H4 (cell line): ENCODE data around the gene KATNBL1. TPM values are rescaled to one million over a fixed set of nuclear protein-coding genes. Genes with fewer than 3 reads are reported as not detected.

Experiments
- DNase-seq: peaks from one replicate; pipeline ENCODE4 v3.0.0-alpha.2; 2015; ENCODE audit warnings: low spot score
- total RNA-seq: library from RNA; depleted of rRNA; stranded (reverse); fragments of >200 nt; shearing (Covaris generic); gene quantifications from 2 replicates; pipeline ENCODE4 v1.2.3, GENCODE V29; 2014; rRNA removed

The KATNBL1 gene
- 38.2 and 40.1 TPM in 2 replicates for total RNA-seq

GRCh38 chr15:34209421-34210282 is at the start of gene KATNBL1:
Gene KATNBL1 (minus strand): TSS chr15:34210096. CDS start chr15:34163676, 46,420 bp downstream.
- peak; percentile 82 for DNase-seq

GRCh38 chr15:34259566-34259965 is 49.7 kb upstream of the KATNBL1 start:
- no peak for DNase-seq

DNA sequence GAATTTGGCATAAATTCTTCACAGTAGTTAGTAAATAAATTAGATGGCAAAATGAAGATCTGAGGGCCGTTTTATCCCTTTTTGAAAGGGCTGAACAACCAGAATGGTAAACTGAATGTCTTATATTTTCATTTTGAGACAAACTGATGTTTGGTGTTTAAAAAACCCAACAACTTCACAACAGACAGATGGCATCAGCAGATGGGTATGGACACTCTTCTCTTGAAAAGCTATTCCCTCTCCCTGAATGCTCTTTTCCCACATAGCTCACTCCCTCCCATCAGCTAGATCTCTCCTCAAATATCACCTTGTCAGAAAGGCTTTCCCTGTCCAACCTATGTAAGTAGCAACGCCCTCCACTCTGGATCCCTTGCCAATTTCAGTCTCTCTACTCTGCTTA is 48.3 kb upstream of the KATNBL1 start:
- no peak for DNase-seq

- DNase-seq, result no peak
Measured at GRCh38 chr15:34252545-34252944, 42.6 kb upstream of the KATNBL1 start.

GRCh38 chr15:34248190-34248589 is 38.3 kb upstream of the KATNBL1 start:
- DNase-seq, result no peak

- no peak for DNase-seq
Measured at GRCh38 chr15:34246276-34246976, 36.5 kb upstream of the KATNBL1 start.

GRCh38 chr15:34243226-34243625 is 33.3 kb upstream of the KATNBL1 start:
- no peak for DNase-seq

GRCh38 chr15:34242331-34242710 is 32.4 kb upstream of the KATNBL1 start:
- DNase-seq, result no peak

DNA sequence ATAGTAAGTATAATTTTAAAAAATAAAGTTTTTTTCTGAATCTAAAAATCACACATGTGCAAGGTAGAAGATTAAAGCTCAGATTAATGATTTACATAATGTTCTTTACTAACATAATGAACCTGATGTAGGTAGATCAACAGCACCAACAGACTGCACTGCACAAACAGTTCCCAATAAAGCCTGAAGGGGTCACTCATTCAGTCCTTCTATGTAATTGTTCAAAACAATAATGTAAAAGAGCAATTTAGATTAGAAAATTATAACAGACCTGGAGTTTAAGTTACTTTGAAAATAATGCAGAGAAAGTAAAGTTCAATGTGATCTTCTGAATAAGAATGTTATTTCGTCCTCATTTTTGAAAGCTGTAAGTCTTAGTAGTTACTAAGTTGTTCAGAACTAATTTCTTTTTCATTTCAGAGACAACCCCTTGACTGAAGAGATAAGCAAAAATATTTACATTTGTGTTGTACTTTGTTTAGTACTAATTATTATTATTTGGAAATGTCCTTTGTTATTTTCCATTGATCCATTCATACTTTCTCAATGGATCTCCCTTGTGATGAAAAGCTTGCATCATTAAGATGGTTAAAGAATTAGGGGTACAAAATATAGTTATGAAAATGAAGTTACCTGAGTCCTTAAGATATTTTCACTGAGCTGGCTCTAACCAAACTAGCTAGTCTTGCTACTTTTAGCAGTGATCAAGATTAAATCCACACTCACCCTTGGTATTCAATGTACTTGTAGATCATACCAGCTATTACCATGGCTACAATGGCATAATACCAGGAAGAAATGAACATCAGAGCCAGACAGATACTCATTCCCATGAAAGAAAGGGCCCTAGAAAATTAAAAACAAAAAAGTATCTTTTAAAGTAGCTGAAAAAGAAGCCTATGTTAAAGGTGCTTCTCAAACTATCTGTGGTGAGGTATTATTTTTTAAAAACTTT is 31.8 kb upstream of the KATNBL1 start:
- DNase-seq, result no peak

DNA sequence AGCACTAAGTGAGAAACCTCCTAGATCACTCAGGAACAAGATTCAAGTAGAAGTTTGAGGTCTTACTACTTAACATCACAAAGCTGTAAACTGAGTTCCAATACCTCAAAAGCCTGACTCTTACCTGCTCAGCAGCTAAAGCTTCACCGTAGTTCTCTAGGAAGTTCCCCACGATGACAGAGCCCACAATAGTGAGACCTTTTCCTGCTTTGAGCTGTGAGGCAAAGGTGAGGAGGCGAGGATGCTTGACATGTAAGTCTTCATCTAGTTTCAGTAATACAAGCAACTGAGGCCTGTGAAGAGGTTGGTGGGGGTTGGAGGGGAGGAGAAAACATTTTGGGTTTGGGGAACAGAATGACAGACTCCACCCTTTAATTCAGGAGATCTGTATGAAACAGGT is 30.6 kb upstream of the KATNBL1 start:
- no peak for DNase-seq

DNA sequence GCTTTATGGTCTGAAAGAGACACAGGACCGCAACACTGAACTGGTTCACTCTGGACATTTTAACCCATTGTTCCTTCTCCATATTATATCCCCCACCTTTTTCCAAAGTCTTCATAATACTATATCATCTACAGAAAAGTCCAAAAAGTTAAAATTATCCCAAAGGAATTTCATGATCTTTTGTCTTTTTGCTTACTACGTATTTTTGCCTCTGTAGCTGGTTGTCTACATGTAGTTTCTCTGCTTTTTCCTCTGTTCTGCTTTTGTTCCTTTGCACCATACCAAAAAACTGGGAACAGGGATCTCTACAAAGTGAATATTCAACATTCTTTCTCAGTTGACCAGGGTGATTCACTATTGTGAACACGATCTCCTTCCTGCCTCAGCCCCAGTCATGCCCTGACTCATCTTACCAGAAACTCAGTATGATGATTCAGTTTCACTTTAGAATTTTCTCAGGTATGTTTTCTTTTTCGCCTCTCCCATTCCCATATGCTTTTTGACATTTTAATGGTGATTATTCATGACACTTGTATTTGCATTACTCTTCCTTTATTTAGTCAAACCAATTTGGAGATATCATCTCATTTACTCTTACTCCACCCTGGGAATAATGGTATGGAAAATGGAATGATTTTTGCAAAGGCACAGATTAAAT is 29.4 kb upstream of the KATNBL1 start:
- peak; percentile 27 for DNase-seq

- DNase-seq, result no peak
Measured at GRCh38 chr15:34233614-34234013, 23.7 kb upstream of the KATNBL1 start.

DNA sequence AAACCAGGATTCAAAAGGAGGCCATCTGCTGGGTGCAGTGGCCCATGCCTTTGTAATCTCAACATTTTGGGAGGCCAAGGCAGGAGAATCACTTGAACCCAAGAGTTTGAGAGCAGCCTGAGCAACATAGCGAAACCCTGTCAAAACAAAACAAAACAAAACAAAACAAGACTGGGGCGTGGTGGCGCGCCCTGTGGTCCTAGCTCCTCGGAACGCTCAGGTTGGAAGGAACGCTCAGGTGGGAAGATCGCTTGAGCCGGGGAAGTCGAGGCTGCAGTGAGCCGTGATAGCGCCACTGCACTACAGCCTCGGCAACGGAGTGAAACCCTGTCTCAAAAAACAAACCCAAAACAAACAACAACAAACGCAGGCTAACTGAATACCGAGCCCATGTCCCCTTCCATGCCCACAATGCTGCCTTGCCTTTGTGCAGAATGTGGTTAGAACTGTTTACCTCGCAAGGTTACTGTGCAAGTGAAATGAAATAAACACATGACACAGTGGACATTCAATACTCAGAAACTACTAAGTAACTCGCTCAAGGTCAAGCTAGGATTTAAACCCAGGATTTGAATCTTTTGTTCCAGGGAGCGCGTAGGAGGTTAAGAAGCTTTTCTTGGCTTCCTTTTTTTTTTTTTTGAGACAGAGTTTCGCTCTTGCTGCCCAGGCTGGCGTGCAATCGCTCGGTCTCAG is 14.2 kb upstream of the KATNBL1 start:
- peak; percentile 26 for DNase-seq

DNA sequence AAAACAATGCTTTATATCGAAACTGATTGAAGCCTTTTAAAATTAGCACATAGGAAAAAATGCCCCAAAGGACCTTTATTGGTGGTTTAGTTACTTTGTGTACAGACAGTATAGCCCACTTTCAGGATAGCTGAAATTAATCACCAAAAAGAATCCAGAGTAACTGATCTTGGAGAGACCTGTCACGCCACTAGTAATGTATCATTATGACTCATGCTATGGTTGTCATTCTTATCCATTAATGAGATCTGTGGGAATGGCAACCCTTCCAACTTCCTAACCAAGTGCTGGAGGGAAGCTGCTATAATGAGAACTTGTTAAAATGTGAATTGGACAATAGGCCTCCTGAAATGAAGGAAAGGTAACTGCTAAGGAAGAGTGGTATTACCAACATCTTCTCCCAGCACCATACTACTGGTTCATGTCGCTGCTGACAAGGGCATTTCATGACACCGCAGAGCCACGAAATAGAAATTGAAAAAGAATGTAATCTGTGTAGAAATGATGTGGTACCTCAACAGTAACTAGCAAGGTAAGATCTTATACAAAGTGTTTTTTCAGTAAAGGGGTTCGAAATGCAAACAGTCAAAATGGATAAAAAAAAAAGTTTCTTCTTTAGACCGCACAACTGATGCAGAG is 7.8 kb upstream of the KATNBL1 start:
- DNase-seq, result peak; percentile 18

DNA sequence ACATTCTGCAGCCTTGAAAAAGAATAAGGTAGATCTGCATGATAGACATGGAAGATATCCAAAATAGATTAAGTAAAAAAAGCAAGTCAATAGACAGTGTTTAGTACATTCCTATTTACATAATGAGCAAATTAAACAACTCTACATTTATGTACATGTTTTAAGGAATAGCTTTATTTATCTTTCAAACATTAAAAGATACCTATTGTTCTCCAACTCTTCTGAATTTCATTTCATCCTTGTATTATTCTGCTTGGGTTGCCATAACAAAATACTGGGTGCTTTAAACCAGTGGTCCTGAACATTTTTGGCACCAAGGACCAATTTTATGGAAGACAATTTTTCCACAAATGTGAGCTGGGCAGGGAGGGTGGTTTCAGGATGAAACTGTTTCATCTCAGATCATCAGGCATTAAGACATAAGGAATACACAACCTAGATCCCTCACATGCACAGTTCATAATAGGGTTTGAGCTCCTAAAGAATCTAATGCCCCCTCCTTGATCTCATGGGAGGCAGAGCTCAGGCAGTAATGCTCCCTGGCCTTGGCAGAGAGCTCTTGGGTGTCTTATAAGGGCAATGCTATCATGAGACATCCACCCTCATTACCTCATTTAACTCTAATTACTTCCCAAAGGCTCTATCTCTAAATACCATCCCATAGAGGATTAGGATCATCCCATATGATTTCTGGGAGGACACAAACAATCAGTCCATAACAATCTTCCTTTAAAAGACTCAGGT is 6.8 kb upstream of the KATNBL1 start:
- no peak for DNase-seq

- DNase-seq, result no peak
Measured at GRCh38 chr15:34214135-34214534, 4.2 kb upstream of the KATNBL1 start.

DNA sequence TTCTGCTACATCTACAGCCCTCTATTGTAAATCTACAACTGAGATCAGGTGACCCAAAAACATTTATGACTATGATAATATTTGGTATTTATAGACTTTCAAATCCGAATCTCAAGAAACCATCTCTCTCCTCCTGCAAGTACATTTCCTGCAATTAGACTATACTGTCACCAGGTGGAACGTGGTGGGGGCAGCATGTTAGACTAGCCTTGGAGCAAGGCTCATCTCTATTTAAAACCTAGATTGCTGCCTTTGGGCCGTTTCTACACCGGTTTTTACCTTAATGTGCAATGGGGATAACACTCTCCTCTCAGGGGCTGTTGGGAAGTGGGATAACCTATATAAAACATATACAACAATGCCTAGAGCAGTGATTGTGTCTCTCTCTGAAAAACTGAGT is 3.8 kb upstream of the KATNBL1 start:
- DNase-seq, result no peak

GRCh38 chr15:34206011-34206410 is 3.9 kb downstream of the KATNBL1 start:
- no peak for DNase-seq

- no peak for DNase-seq
Measured at GRCh38 chr15:34203936-34204335, 6.0 kb downstream of the KATNBL1 start.

DNA sequence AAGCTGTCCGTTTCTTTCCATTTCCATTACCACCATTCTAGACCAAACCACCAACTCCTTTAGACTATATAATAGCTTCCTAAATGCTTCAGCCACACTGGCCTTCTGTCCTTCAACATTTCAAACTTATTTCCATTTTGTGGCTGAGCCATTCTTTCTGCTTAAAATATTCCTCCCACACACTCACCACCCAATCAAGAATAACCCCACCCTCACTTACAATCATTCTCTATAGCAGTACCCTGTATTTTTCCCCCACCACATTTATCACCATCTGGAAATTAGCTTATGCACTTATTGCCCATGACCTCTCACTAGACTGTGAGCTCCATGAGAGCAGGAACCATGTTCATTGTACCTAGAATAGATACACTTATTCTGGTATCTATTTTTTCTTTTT is 6.6 kb downstream of the KATNBL1 start:
- DNase-seq, result no peak
